Activated CD8-positive, alpha-beta memory T cell treated with anti-CD3 and anti-CD28 coated beads for 36 hours (primary cell): ENCODE data around the gene TBC1D23. TPM values are rescaled to one million over a fixed set of nuclear protein-coding genes. Genes with fewer than 3 reads are reported as not detected.
"Not testable (repeated sequence)": the region's sequence is repeated elsewhere in the genome, so short reads cannot be mapped to it uniquely, and the experiment has no call there.

Source experiments
- CTCF ChIA-PET: fragments of 350-600 bp; sonication (Branson Sonifier 250); formaldehyde crosslinking; loops from one replicate; lab custom pipeline; 2021; ENCODE audit warnings: antibody characterized with exemption; lab: Charles Lee
- POLR2A ChIA-PET: fragments of 350-600 bp; sonication (Branson Sonifier 250); formaldehyde crosslinking; loops from one replicate; lab custom pipeline; 2021; ENCODE audit warnings: antibody characterized with exemption; lab: Charles Lee
- total RNA-seq, 2 experiments: library from RNA; stranded (reverse); gene quantifications; one replicate each; pipeline ENCODE4 v1.2.3, GENCODE V29; 2021

Gene TBC1D23
- total RNA-seq, 2 experiments from 2014 or later = 24.2 to 26.1 TPM

GRCh38 chr3:100246999-100247398 lies 13.8 kb upstream of the TBC1D23 start:
- ChIA-PET POLR2A (interaction anchor here (1.9 kb wide), 1 partner anchor 14 kb away, joined by 5 read pairs; the partner anchor contains the start of gene TBC1D23), CTCF (interaction anchor here (1.0 kb wide), 1 partner anchor 415 kb away, joined by 4 read pairs; no protein-coding TSS in a partner anchor)

GRCh38 chr3:100252001-100252400 lies 8.8 kb upstream of the TBC1D23 start:
- CTCF ChIA-PET = interaction anchor here (0.7 kb wide), 1 partner anchor 181 kb away, joined by 3 read pairs; no protein-coding TSS in a partner anchor
- POLR2A ChIA-PET = no interaction called here

- ChIA-PET POLR2A (interaction anchor here (0.5 kb wide), 1 partner anchor 166 kb away, joined by 11 read pairs; no protein-coding TSS in a partner anchor), CTCF (interaction anchor here (0.6 to 1.7 kb wide), 10 partner anchors 59 to 446 kb away, joined by 3 to 13 read pairs (median 3); no protein-coding TSS in a partner anchor)
Observed at GRCh38 chr3:100254168-100254777, 6.5 kb upstream of the TBC1D23 start.

GRCh38 chr3:100256731-100257151 lies 4.1 kb upstream of the TBC1D23 start:
- POLR2A ChIA-PET = no interaction called here
- CTCF ChIA-PET = interaction anchor here (0.7 kb wide), 1 partner anchor 14 kb away, joined by 3 read pairs; no protein-coding TSS in a partner anchor

GRCh38 chr3:100257586-100257985 lies 3.2 kb upstream of the TBC1D23 start:
- ChIA-PET CTCF (interaction anchor here (0.8 kb wide), 1 partner anchor 189 kb away, joined by 3 read pairs; no protein-coding TSS in a partner anchor), POLR2A (no interaction called here)

- ChIA-PET CTCF (interaction anchor here (1.3 kb wide), 1 partner anchor 9 kb away, joined by 5 read pairs; no protein-coding TSS in a partner anchor), POLR2A (interaction anchor here (0.7 to 1.4 kb wide), 5 partner anchors 10 to 449 kb away, joined by 3 to 9 read pairs (median 4); partner anchors contain the start of gene TFG)
Observed at GRCh38 chr3:100260081-100260684, 609 bp upstream of the TBC1D23 start.

GRCh38 chr3:100261485-100261903 lies 702 bp downstream of the TBC1D23 start:
- CTCF ChIA-PET = interaction anchor here (0.5 to 1.3 kb wide), 3 partner anchors 8 to 430 kb away, joined by 3 to 5 read pairs (median 3); no protein-coding TSS in a partner anchor

GRCh38 chr3:100262925-100263324 lies 2.1 kb downstream of the TBC1D23 start:
- CTCF ChIA-PET = interaction anchor here (1.3 kb wide), 1 partner anchor 194 kb away, joined by 5 read pairs; no protein-coding TSS in a partner anchor
- POLR2A ChIA-PET = not testable (repeated sequence)

More at GRCh38 chr3:100261485-100261903, 702 bp downstream of the TBC1D23 start:
- POLR2A ChIA-PET = interaction anchor here (0.7 kb wide), 1 partner anchor 134 kb away, joined by 3 read pairs; no protein-coding TSS in a partner anchor

- POLR2A ChIA-PET = no interaction called here
- CTCF ChIA-PET = interaction anchor here (1.3 kb wide), 1 partner anchor 195 kb away, joined by 5 read pairs; no protein-coding TSS in a partner anchor
Observed at GRCh38 chr3:100263583-100263982, 2.8 kb downstream of the TBC1D23 start.

- POLR2A ChIA-PET = no interaction called here
- CTCF ChIA-PET = interaction anchor here (0.6 kb wide), 1 partner anchor 420 kb away, joined by 4 read pairs; no protein-coding TSS in a partner anchor
Observed at GRCh38 chr3:100264242-100264641, 3.5 kb downstream of the TBC1D23 start.

- ChIA-PET CTCF (no interaction called here), POLR2A (interaction anchor here (0.6 kb wide), 1 partner anchor 329 kb away, joined by 9 read pairs; no protein-coding TSS in a partner anchor)
Observed at GRCh38 chr3:100265016-100265415, 4.2 kb downstream of the TBC1D23 start.

- ChIA-PET POLR2A (no interaction called here), CTCF (no interaction called here)
Observed at GRCh38 chr3:100266531-100266930, 5.7 kb downstream of the TBC1D23 start.

GRCh38 chr3:100268156-100268555 lies 7.4 kb downstream of the TBC1D23 start:
- CTCF ChIA-PET = no interaction called here
- POLR2A ChIA-PET = no interaction called here

GRCh38 chr3:100269001-100269400 lies 8.2 kb downstream of the TBC1D23 start:
- ChIA-PET POLR2A (interaction anchor here (2.2 kb wide), 1 partner anchor 9 kb away, joined by 9 read pairs; the partner anchor contains the start of gene TBC1D23), CTCF (interaction anchor here (1.8 kb wide), 1 partner anchor 8 kb away, joined by 5 read pairs; the partner anchor contains the start of gene TBC1D23)

GRCh38 chr3:100269410-100270214 lies 8.8 kb downstream of the TBC1D23 start:
- ChIA-PET CTCF (interaction anchor here (0.6 to 1.8 kb wide), 3 partner anchors 9 to 1237 kb away, joined by 4 to 5 read pairs (median 4); partner anchors contain the start of gene TBC1D23), POLR2A (interaction anchor here (0.9 to 2.2 kb wide), 2 partner anchors 9 to 131 kb away, joined by 3 to 9 read pairs; partner anchors contain the start of gene TBC1D23)

- ChIA-PET CTCF (interaction anchor here (0.6 to 1.8 kb wide), 3 partner anchors 9 to 201 kb away, joined by 3 to 5 read pairs (median 4); partner anchors contain the start of gene TBC1D23), POLR2A (interaction anchor here (0.9 to 2.2 kb wide), 2 partner anchors 10 to 130 kb away, joined by 3 to 9 read pairs; partner anchors contain the start of gene TBC1D23)
Observed at GRCh38 chr3:100270215-100270583, 9.4 kb downstream of the TBC1D23 start.

- CTCF ChIA-PET = no interaction called here
- POLR2A ChIA-PET = no interaction called here
Observed at GRCh38 chr3:100271522-100271921, 10.7 kb downstream of the TBC1D23 start.
